Uterus (tissue), 2 donors: ENCODE results near the gene PKNOX2.

ENCODE experiments used
- POLR2A ChIP-seq, 2 donors: fragments of 450-650 bp; IDR thresholded peaks; one replicate each; pipeline ENCODE4 v1.6.1; 2016; ENCODE audit warnings: antibody characterized with exemption in 2 of 2, mild to moderate bottlenecking in 1 of 2, moderate library complexity in 1 of 2
- TF ChIP-seq, protein P1 (sequence below), 4 experiments: fragments of 200-600 bp in 2 of 4; fragments of 450-650 bp in 2 of 4; sonication (generic) in 2 of 4; IDR thresholded peaks; one replicate each; pipeline ENCODE4 v1.5.1; 2016 to 2019; ENCODE audit warnings: antibody characterized with exemption in 4 of 4, mild to moderate bottlenecking in 2 of 4, moderate library complexity in 1 of 4

DNA sequence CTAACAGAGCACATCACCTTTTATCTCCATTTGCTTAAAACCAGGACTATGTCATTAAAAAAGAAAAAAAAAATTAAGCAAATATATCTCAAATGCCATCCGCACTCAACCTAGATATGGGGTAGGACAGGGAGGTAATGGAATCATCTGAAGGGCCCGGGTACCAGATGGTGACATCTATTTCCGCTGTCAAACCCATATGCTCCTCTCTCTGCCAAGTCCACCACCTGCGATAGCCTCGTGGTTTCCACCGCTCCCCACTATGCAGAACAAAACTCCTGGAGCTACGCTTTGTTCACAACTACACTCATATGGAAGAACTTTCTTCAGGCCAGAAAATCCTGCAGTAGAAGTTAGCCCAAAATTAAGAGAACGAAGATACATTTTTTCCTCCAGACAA, 300.1 kb downstream of the PKNOX2 start:
- TF ChIP-seq, protein P1, sequence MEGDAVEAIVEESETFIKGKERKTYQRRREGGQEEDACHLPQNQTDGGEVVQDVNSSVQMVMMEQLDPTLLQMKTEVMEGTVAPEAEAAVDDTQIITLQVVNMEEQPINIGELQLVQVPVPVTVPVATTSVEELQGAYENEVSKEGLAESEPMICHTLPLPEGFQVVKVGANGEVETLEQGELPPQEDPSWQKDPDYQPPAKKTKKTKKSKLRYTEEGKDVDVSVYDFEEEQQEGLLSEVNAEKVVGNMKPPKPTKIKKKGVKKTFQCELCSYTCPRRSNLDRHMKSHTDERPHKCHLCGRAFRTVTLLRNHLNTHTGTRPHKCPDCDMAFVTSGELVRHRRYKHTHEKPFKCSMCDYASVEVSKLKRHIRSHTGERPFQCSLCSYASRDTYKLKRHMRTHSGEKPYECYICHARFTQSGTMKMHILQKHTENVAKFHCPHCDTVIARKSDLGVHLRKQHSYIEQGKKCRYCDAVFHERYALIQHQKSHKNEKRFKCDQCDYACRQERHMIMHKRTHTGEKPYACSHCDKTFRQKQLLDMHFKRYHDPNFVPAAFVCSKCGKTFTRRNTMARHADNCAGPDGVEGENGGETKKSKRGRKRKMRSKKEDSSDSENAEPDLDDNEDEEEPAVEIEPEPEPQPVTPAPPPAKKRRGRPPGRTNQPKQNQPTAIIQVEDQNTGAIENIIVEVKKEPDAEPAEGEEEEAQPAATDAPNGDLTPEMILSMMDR (IDR thresholded peaks at IDR 0.05) = no peak
- no peak for TF ChIP-seq POLR2A (IDR thresholded peaks at IDR 0.05)
